NCI-H446 (cell line): ENCODE data around the gene RPS6KB2.

Source experiments
- DNase-seq, 2 experiments: peaks; one replicate each; lab custom pipeline; 2025; lab: John Stamatoyannopoulos, UW

Gene RPS6KB2

DNA sequence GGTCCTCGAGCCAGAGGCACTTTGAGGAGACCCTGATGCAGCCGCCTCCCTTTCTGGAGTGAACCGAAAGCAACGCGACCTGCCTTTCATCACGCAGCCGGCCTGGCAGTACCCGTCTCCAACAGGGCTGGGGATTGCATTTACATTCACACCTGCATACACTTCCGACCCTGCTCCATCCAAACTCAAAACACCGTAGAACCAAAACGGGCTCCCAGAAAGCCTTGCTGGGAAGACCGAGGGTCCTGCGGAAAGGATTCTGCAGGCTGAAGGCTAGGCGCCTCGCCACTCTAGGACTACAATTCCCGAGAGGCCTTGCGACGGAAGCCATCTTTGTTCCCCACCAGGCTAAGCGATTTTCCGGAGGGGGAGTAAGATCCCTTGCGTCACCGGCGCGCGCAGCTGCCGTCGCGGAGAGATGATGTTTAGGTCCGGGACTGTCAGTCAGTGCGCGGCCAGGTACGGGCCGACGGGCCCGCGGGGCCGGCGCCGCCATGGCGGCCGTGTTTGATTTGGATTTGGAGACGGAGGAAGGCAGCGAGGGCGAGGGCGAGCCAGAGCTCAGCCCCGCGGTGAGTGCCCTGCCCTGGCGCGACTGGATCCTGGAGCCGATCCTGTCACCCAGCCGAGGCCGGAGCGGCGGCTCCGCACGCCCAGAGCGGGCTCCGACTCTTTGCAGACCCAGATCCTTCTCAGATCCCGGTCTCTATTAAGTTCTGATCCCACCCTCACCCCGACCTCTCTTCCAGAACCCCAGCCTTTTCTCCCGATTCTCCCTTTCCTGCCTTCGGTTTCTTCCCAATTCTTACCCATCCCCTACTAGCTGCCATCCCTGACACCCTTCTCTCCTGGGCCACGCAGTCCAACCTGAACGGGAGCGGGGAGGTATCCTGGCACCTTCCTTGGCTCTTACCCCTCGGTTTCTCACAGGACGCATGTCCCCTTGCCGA is at the start of gene RPS6KB2:
Gene RPS6KB2 (plus strand): TSS at position 443 of the 950 bp plus-strand sequence. CDS start 52 bp downstream, at position 495.
- peak; percentile 97 to 99 for DNase-seq

DNA sequence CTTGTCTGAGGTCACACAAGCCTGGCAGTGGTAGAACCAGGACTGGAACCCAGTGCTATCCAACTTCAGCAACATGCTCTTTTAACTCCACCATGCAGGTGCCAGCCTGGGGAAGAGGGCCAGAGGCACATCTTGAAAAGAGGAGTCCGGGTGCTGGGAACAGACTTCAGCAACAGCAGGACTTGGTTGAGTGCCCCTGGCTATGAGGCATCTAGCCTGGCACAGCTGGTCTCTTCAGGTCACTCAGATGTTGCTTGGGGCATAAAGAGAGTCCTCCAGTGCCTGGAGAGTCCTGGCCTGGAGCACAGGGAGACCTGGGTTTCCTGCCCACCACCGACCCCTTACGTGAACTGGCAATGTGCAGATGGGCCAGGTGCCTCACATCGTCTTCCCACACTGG is 49.8 kb upstream of the RPS6KB2 start:
- DNase-seq, result no peak

GRCh38 chr11:67379061-67380058 is 48.9 kb upstream of the RPS6KB2 start:
- no peak for DNase-seq

DNA sequence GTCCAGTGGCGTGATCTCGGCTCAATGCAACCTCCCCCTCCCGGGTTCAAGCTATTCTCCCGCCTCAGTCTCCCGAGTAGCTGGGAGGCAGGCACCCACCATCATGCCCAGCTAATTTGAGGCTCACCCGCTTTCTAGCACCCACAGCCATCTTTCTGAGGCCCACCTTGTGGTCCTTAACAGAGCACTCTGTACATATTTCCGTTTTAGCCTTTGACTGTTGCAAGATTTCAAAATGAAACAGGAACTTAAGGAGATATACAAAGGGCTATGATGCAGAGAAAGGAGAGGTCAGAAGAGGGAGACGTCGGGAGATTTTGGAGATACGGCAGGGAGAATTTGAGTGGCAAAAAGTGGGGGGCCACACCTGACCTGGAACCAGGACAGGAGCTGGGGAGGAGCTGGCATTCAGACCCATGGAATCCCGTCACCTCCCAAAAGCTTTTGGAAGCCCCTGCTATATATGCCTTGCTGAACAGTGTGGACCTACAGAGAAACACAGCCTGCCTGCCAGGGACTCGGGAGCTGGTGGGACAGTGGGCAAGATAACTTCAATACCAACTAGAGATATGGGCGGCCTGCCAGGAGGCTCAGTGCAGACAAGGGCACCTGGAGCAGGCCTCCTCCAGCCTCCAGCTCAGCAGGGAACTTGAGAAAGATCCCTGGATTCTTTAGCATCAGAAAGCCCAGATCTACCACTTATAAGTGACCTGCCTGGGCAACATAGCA is 46.9 kb upstream of the RPS6KB2 start:
- no peak for DNase-seq

DNA sequence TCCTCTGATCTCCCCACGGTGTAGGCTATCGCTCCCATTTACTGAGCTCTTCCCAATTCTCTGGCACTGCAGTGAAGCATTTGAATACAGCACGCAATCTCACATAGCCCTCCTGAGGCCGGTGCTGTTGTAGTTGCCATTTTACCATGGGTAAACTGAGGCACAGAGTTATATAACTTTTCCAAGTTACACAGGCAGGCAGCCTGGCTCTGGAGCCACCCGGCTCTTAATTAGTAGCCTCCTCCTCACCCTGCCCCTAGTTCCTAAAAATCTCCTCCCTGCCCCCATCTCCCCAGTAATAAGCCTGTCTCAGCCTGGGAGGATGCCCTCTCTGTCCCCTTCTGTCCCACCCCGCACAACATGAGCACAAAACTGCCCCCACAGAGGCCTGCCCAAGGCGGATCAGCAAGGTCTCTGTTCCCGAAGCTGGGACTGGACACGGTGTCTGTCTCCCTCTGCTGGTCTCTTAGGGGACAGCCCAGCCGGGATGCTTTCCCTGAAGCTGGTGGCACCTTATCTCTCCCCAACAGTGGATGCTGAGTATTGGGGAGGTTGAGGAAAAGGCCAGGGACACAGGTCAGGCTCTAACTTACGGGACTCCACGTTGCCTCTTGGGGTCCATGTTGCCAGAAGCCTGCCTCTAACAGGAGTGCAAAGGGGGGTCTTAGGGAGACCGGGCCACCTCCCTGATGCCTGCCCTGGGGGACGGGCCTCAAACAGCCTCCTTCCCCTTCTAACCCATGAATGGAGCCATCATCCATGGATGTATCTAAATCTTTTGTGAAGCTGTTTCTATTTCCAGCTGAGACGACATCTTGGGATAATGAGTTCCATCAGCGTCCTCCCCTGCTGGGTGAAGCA is 45.8 kb upstream of the RPS6KB2 start:
- DNase-seq, result peak; percentile 35 to 81

DNA sequence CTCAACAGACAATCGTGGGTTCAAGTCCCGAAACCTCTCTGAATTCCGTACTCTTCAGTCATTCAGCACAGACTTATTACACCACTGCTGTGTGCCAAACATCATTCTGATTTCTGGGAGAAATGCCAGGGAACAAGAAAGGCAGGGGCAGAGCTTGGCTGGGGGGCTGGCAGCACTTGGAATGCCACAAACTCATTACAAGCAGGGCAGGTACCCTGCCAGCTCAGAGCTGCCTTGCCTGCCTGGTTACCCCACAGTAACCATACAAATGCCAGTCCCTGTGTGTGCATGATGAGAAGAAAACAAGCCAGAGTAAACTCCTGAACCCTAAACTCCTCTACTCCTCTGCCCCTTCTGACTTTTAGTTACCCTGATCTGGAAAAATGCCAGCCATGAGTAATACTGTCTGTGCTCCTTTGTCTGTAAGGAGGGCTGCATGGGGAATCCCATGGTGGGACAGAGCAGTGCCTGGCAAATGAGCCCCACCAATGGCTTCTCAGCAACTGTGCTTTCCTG is 43.4 kb upstream of the RPS6KB2 start:
- DNase-seq, result peak; percentile 73 to 76

GRCh38 chr11:67387069-67387468 is 41.2 kb upstream of the RPS6KB2 start:
- DNase-seq, result no peak

DNA sequence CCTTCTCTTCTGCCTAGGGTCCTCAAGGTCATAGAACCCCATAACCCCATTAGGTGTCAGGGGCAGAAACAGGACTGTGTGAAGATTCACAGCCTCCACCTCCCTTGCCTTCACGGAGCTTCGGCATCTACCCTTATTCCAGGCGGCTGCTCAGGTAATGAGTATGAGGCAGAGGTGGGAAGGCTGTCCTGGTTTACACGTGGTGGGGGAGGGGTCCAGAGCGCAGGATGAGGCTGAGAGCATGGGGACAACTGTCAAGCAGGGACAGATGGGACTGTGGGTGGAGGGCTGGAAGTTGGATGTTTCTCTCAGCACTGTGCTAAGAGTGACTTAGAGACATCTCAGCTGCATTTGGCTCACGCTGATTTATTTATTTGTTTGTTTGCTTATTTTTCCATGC is 40.8 kb upstream of the RPS6KB2 start:
- no peak for DNase-seq

GRCh38 chr11:67389477-67389876 is 38.8 kb upstream of the RPS6KB2 start:
- peak in 1 of 2 experiments; percentile 26 for DNase-seq

DNA sequence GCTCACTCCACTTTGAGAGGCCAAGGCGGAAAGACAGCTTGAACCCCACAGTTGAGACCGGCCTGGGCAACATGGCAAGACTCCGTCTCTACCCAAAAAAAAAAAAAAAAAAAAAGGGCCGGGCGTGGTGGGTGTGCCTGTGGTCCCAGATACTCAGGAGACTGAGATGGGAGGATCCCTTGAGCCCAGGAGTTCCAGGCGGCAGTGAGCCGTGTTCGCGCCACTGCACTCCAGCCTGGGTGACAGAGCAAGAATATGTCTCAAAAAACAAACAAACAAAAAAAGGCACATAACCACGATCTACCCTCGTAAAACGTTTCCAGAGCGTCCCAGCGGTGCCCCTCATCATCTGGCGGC is 37.4 kb upstream of the RPS6KB2 start:
- DNase-seq, result no peak

DNA sequence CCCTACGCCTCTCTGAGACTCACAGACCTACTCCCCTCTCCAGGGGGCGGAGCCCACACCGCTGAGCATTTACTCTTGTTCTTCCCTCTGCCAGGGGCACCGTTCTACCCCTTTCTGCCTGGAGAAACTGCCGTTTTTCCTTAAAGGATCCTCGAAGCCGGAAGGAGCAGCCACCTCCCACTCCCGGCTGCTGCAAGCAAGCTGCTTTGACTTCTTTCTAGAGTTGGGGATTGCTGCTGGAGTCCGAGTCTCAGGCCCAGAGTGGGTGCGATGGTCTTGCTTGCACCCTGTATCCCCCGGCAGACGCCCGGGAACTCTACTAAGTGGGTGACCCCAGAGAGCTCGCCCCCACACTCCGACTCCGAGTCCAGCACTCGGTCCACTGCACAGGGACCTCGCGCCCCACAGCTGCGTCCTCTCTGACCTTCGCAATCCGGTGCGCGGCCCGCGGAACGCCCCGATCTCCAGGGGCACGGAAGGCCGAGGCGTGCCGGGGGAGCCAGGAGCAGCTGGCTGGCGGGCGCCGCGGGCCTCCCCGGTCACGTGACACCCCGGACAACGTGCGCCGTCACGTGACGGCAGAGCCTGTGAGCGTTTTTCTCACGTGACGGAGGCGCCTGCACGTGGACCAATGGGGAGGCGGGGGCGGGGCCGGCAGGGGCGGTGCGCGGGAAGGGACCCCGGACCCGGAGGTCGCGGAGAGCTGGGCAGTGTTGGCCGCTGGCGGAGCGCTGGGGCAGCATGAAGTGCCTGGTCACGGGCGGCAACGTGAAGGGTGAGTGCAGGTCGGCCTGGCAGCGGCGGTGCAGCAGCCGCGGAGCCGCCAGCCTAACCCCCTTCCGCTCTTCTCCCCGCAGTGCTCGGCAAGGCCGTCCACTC is 36.8 kb upstream of the RPS6KB2 start, which contains the start of gene RAD9A:
Gene RAD9A (plus strand): TSS at position 683 of the 879 bp plus-strand sequence. CDS start 59 bp downstream, at position 742.
- peak; percentile 87 to 97 for DNase-seq

DNA sequence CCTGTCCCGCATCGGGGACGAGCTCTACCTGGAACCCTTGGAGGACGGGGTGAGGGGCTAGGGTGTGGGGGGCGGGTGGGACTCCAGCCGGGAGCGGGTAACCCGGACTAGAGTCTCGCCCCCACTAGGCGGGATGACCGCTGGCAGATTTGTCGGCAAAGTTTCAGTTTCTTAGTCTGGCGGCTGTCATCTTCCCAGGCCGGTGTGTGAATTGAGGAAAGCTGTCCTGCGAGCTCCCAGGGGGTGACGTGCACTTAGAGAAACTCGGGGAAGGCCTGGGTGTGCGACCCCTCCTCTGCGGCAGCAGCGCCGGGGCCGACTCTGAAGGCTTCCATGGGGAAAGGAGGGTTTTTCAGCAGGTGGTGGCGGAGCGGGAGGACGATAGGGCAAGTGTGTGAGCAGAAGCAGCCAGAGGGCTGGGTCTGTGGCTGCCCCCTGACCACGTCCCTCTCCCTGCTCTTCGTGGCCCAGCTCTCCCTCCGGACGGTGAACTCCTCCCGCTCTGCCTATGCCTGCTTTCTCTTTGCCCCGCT is 36.0 kb upstream of the RPS6KB2 start:
- DNase-seq, result no peak

GRCh38 chr11:67393437-67393836 is 34.9 kb upstream of the RPS6KB2 start:
- DNase-seq, result no peak

DNA sequence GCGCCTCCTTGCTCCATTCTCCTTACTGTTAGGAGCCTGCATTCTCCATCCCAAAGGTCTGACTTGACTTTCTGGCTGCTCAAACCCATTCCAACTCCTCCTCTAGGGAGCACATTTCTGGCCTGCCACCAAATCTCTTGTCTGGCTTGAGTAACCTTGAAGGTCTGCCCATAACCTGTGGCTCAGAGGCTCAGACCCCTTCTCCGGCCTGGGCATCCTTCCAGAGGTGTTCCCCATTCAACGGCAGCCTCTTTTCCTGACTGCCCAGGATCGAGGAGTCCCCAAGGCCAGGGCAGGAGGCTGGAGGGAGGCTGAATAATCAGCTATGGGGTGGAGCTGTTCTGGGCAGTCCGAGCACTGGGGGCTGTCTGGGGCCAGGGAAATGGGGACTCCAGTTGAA is 34.3 kb upstream of the RPS6KB2 start:
- no peak for DNase-seq

DNA sequence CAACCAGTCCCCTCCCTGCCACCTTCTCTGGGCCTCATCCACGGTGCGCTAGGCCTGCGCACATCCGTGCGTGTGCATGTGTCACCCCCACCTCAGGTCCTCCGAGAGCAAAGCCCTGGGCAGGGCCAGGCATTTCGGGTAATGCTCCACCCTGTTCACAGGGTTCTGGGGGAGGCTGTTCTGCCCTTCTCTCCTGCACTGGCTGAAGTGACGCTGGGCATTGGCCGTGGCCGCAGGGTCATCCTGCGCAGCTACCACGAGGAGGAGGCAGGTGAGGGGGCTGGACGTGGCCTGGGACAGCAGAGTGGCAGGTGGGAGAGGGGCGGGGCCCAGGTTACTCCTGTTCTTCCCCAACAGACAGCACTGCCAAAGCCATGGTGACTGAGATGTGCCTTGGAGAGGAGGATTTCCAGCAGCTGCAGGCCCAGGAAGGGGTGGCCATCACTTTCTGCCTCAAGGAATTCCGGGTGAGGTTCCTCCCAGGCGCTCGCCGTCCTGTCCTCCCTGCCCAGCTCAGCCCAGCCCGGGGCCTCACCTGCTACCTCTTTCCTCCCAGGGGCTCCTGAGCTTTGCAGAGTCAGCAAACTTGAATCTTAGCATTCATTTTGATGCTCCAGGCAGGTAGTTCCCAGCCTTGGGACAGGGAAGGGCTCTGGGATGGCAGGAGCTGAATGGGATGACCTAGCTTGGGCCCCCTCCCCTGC is 32.6 kb upstream of the RPS6KB2 start:
- DNase-seq, result no peak

DNA sequence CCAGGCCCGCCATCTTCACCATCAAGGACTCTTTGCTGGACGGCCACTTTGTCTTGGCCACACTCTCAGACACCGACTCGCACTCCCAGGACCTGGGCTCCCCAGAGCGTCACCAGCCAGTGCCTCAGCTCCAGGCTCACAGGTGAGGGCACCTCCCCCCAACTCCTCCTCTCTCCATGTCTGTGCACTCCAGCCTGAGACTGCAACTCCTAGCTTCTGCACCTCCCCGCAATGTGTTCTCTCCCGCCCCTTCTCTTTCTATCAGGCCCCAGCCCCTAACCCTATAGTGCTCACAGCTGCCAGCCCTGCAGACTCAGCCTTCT is 32.1 kb upstream of the RPS6KB2 start:
- DNase-seq, result no peak

- DNase-seq, result no peak
Observed at GRCh38 chr11:67396587-67397389, 31.5 kb upstream of the RPS6KB2 start.

- DNase-seq, result no peak
Observed at GRCh38 chr11:67397536-67397935, 30.8 kb upstream of the RPS6KB2 start.
